ENCODE data around the gene DKK2. TPM values are rescaled to one million over a fixed set of nuclear protein-coding genes. Genes with fewer than 3 reads are reported as not detected.

Gene DKK2
- total RNA-seq, 4 donors from 2014 or later: 0.53 to 4.1 (median 0.67) TPM; not detected in 1

DNA sequence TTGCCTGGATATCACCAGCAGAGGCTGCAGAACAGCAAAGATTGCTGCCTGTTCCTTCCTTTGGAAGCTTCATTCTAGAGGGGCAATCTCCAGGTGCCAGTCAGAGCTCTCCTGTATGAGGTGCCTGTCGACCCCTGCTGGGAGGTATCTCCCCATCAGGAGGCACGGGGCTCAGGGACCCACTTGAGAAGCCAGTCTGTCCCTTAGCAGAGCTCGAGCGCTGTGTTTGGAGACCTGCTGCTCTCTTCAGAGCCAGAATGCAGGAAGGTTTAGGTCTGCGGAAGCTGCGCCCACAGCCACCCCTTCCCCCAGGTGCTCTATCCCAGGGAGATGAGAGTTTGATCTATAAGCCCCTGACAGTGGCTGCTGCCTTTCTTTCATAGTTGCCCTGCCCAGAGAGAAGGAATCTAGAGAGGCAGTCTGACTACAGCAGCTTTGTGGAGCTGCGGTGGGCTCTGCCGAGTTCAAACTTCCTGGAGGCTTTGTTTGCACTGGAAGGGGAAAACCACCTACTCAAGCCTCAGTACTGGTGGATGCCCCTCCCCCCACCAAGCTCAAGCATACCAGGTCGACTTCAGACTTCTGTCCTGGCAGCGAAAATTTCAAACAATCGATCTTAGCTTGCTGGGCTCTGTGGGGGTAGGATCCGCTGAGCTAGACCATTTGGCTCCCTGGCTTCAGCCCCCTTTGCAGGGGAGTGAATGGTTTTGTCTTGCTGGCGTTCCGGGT, 57.9 kb downstream of the DKK2 start:
- Histone ChIP-seq H3K27ac (no peak overlapping the region), H3K4me1 (no peaks in the 10 kb centered on the region), H3K4me3 (no peak overlapping the region), H3K27me3 (no peaks in the 10 kb centered on the region), H3K36me3 (no peaks in the 10 kb centered on the region), H3K9me3 (no peaks in the 10 kb centered on the region)
- no peak for DNase-seq
- no peak for TF ChIP-seq POLR2A (IDR thresholded peaks at IDR 0.05)
- TF ChIP-seq, protein P1, sequence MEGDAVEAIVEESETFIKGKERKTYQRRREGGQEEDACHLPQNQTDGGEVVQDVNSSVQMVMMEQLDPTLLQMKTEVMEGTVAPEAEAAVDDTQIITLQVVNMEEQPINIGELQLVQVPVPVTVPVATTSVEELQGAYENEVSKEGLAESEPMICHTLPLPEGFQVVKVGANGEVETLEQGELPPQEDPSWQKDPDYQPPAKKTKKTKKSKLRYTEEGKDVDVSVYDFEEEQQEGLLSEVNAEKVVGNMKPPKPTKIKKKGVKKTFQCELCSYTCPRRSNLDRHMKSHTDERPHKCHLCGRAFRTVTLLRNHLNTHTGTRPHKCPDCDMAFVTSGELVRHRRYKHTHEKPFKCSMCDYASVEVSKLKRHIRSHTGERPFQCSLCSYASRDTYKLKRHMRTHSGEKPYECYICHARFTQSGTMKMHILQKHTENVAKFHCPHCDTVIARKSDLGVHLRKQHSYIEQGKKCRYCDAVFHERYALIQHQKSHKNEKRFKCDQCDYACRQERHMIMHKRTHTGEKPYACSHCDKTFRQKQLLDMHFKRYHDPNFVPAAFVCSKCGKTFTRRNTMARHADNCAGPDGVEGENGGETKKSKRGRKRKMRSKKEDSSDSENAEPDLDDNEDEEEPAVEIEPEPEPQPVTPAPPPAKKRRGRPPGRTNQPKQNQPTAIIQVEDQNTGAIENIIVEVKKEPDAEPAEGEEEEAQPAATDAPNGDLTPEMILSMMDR (IDR thresholded peaks at IDR 0.05): no peak

DNA sequence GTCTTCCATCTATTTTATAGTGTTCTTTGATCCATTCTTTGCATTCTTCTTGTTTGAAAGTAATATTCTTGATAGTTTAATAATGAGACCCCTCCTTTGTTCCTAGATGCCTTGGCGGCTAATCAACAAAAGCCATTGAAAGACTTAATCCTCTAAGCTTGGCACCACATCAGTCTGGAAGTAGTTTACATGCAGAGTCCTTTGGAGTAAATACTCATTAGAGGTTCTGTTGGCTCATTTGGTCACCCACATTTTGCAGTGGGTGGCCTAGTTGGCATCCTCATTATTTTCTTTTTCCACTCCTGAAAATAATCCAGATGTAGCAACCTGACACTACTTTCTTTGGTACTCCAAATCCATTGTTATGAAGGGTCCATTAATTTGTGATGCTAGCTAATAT, 64.5 kb downstream of the DKK2 start:
- Histone ChIP-seq H3K27me3 (no peaks in the 10 kb centered on the region), H3K27ac (no peak overlapping the region), H3K4me1 (no peaks in the 10 kb centered on the region), H3K4me3 (no peak overlapping the region), H3K9me3 (no peaks in the 10 kb centered on the region), H3K36me3 (no peaks in the 10 kb centered on the region)
- TF ChIP-seq, protein P1 (IDR thresholded peaks at IDR 0.05): no peak
- TF ChIP-seq POLR2A (IDR thresholded peaks at IDR 0.05): no peak
- DNase-seq: no peak

DNA sequence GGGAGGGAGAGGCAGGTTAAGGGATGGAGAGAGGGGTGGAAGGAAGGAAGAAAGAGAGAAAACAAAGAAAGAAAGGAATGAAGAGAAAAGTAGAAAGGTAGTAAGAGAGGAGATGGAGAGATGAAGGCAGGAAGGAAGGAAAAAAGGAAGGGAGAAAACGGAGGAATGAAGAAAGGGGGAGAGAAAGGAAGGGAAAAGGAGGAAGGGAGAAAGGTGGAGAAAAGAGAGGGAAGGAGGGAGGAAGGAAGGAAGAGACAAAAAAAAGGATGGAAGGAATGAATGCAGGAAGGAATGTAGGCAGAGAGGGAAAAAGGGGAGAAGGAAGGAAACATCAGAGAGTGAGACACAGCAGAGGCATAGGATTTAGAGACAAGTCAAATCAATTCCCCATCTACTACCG, 68.2 kb downstream of the DKK2 start:
- no peak overlapping the region for H3K27ac ChIP-seq
- no peaks in the 10 kb centered on the region for H3K36me3 ChIP-seq
- H3K4me1 ChIP-seq: no peaks in the 10 kb centered on the region
- no peak overlapping the region for H3K4me3 ChIP-seq
- no peaks in the 10 kb centered on the region for H3K27me3 ChIP-seq
- no peaks in the 10 kb centered on the region for H3K9me3 ChIP-seq
- TF ChIP-seq POLR2A (IDR thresholded peaks at IDR 0.05): no peak
- TF ChIP-seq, protein P1 (IDR thresholded peaks at IDR 0.05): no peak
- DNase-seq: no peak

DNA sequence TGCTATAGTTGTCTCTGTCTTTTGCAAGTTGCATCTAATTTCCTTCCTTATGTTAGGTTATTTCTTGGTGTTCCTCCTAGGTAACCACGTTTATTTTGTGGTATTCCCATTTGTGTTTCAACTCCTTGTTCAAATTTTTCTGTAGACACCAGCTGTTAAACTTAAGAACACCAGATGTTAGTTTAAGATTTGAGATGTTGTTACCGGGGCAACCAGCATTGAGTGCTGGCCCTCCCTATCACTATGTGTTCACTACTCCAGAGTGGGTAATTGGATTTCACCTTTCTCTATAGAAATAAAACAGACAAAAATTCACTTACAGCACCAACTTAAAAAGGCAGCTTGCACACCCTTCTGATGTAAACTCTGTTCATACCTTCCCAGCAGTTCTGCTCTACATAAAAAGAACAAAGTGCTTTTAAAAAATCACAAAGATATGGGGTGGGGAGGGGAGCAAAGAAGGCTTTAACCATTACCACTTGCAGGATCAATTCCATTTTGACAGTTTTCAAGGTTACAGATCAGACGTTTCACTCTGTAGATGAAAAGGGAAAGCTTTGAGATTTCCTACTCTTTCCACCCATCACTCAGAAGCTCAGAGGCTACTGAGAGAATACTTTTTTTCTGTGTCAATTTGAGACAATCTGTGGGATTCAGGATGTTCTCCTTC, 82.9 kb downstream of the DKK2 start:
- TF ChIP-seq, protein P1 (IDR thresholded peaks at IDR 0.05): no peak
- no peak for TF ChIP-seq POLR2A (IDR thresholded peaks at IDR 0.05)
- no peaks in the 10 kb centered on the region for H3K27me3 ChIP-seq

DNA sequence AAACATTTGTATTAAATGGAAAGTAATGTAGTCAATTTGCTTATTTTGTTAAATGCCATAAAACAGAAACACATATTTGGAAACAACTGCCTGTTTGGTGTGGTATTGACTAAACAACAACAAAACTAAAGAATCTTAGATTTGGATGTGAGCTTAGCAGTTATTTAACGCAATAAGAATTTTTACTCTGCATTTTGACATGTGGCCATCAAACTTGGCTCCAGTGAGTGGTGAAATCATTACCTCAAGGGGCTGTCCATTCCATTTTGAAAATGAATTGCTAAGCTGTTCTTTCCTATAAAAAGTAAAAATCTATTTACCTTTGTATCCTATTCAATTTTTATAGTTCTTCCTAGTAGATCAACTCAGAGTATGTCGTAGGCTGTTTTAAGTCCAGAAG, 84.2 kb downstream of the DKK2 start:
- no peaks in the 10 kb centered on the region for H3K4me1 ChIP-seq
- TF ChIP-seq POLR2A (IDR thresholded peaks at IDR 0.05): no peak
- TF ChIP-seq, protein P1 (IDR thresholded peaks at IDR 0.05): no peak
- no peaks in the 10 kb centered on the region for H3K9me3 ChIP-seq
- no peaks in the 10 kb centered on the region for H3K36me3 ChIP-seq
- H3K4me3 ChIP-seq: no peak overlapping the region
- H3K27ac ChIP-seq: no peak overlapping the region
- DNase-seq: no peak
- no peaks in the 10 kb centered on the region for H3K27me3 ChIP-seq

More for the DNA sequence above, 82.9 kb downstream of the DKK2 start:
- H3K4me1 ChIP-seq: no peaks in the 10 kb centered on the region
- no peaks in the 10 kb centered on the region for H3K9me3 ChIP-seq
- DNase-seq: no peak
- H3K27ac ChIP-seq: no peak overlapping the region
- H3K4me3 ChIP-seq: no peak overlapping the region
- no peaks in the 10 kb centered on the region for H3K36me3 ChIP-seq
